Loucy (cell line): Measurements from ENCODE around the gene HSPA12A.

Experiments used
- H2AFZ ChIP-seq: fragments of 200-600 bp; sonication (generic); 2 replicates; pipeline ENCODE4 v1.6.0; 2016; ENCODE audit warnings: antibody characterized with exemption, mild to moderate bottlenecking, low read length, moderate library complexity
- H3F3A ChIP-seq: fragments of 200-600 bp; 2 replicates; pipeline ENCODE4 v1.6.0; 2016; ENCODE audit warnings: antibody characterized with exemption, low read depth, mild to moderate bottlenecking
- H3K27me3 ChIP-seq: fragments of 200-600 bp; sonication (generic); 2 replicates; pipeline ENCODE4 v1.6.1; 2014; ENCODE audit warnings: low read length, mild to moderate bottlenecking; ENCODE audit not compliant: insufficient read depth, poor library complexity, severe bottlenecking
- H3K36me3 ChIP-seq: fragments of 200-600 bp; sonication (generic); 2 replicates; pipeline ENCODE4 v1.6.1; 2016; ENCODE audit warnings: low read length; ENCODE audit not compliant: insufficient read depth
- H3K4me1 ChIP-seq: fragments of 200-600 bp; sonication (generic); 2 replicates; pipeline ENCODE4 v1.5.1; 2014; ENCODE audit warnings: low read length, mild to moderate bottlenecking; ENCODE audit not compliant: insufficient read depth, poor library complexity, severe bottlenecking
- H3K4me2 ChIP-seq: fragments of 200-600 bp; sonication (generic); 2 replicates; pipeline ENCODE4 v1.6.0; 2014; ENCODE audit warnings: antibody characterized with exemption, low read length, low read depth, mild to moderate bottlenecking; ENCODE audit not compliant: poor library complexity, severe bottlenecking
- H3K4me3 ChIP-seq: fragments of 200-600 bp; sonication (generic); 2 replicates; pipeline ENCODE4 v1.5.1; 2014; ENCODE audit warnings: low read length, mild to moderate bottlenecking, mixed read lengths; ENCODE audit not compliant: poor library complexity, severe bottlenecking
- H3K79me2 ChIP-seq: fragments of 200-600 bp; sonication (generic); 2 replicates; pipeline ENCODE4 v1.6.1; 2014; ENCODE audit warnings: low read length; ENCODE audit not compliant: insufficient read depth
- H3K9ac ChIP-seq: fragments of 200-600 bp; sonication (generic); 2 replicates; pipeline ENCODE4 v1.6.0; 2014; ENCODE audit warnings: mild to moderate bottlenecking, low read depth, low read length, moderate library complexity; ENCODE audit not compliant: poor library complexity, severe bottlenecking
- H3K9me2 ChIP-seq: fragments of 200-600 bp; sonication (generic); replicated peaks from 2 replicates; pipeline ENCODE4 v1.6.1; 2016; ENCODE audit warnings: low read depth, low read length, mixed read lengths
- H3K9me3 ChIP-seq: fragments of 200-600 bp; sonication (generic); 2 replicates; pipeline ENCODE4 v1.6.1; 2014; ENCODE audit warnings: mild to moderate bottlenecking, antibody characterized with exemption, low read length, low read depth; ENCODE audit not compliant: insufficient read depth
- H4K20me1 ChIP-seq: fragments of 200-600 bp; sonication (generic); 2 replicates; pipeline ENCODE4 v1.6.0; 2014; ENCODE audit warnings: antibody characterized with exemption, low read length, mild to moderate bottlenecking; ENCODE audit not compliant: insufficient read depth, poor library complexity, severe bottlenecking
- CTCF ChIP-seq: fragments of 200-600 bp; sonication (generic); conservative IDR thresholded peaks from 2 replicates; pipeline ENCODE4 v1.5.1; 2014; ENCODE audit warnings: mild to moderate bottlenecking, antibody characterized with exemption, low read length
- EZH2phosphoT487 ChIP-seq: fragments of 200-600 bp; IDR thresholded peaks from 2 replicates; pipeline ENCODE4 v1.6.1; 2018; ENCODE audit warnings: antibody characterized with exemption, mild to moderate bottlenecking, moderate library complexity, borderline replicate concordance

HSPA12A gene

GRCh38 chr10:116702165-116702564 is 40.2 kb downstream of the HSPA12A start:
- H3K4me2 ChIP-seq: no peak overlapping the region
- H3K4me3 ChIP-seq: no peak overlapping the region
- H3K4me1 ChIP-seq: no peaks in the 10 kb centered on the region
- H2AFZ ChIP-seq: no peak overlapping the region
- H4K20me1 ChIP-seq: no peaks in the 10 kb centered on the region
- no peaks in the 10 kb centered on the region for H3K27me3 ChIP-seq
- H3K9ac ChIP-seq: no peak overlapping the region
- H3K9me2 ChIP-seq: no peaks in the 10 kb centered on the region
- no peaks in the 10 kb centered on the region for H3K36me3 ChIP-seq
- H3K79me2 ChIP-seq: no peaks in the 10 kb centered on the region
- no peaks in the 10 kb centered on the region for H3F3A ChIP-seq
- no peaks in the 10 kb centered on the region for H3K9me3 ChIP-seq
- TF ChIP-seq EZH2phosphoT487 (no peak), CTCF (no peak)

GRCh38 chr10:116699471-116700150 is 42.8 kb downstream of the HSPA12A start:
- H3F3A ChIP-seq: no peaks in the 10 kb centered on the region
- TF ChIP-seq EZH2phosphoT487 (no peak), CTCF (no peak)
- H3K9ac ChIP-seq: no peak overlapping the region
- H3K9me3 ChIP-seq: no peaks in the 10 kb centered on the region
- no peaks in the 10 kb centered on the region for H3K4me1 ChIP-seq
- H3K4me2 ChIP-seq: no peak overlapping the region
- no peaks in the 10 kb centered on the region for H3K79me2 ChIP-seq
- no peak overlapping the region for H3K4me3 ChIP-seq
- H4K20me1 ChIP-seq: no peaks in the 10 kb centered on the region
- H2AFZ ChIP-seq: no peak overlapping the region
- no peaks in the 10 kb centered on the region for H3K27me3 ChIP-seq
- H3K9me2 ChIP-seq: no peaks in the 10 kb centered on the region
- no peaks in the 10 kb centered on the region for H3K36me3 ChIP-seq

- Histone ChIP-seq H3K79me2 (no peaks in the 10 kb centered on the region), H3K4me1 (no peaks in the 10 kb centered on the region)
Observed at GRCh38 chr10:116699049-116699448, 43.3 kb downstream of the HSPA12A start.

More at GRCh38 chr10:116699049-116699448, 43.3 kb downstream of the HSPA12A start:
- Histone ChIP-seq H3K9me3 (no peaks in the 10 kb centered on the region), H3K36me3 (no peaks in the 10 kb centered on the region), H4K20me1 (no peaks in the 10 kb centered on the region), H3K9ac (no peak overlapping the region), H3F3A (no peaks in the 10 kb centered on the region), H3K4me2 (no peak overlapping the region), H2AFZ (no peak overlapping the region), H3K27me3 (no peaks in the 10 kb centered on the region), H3K9me2 (no peaks in the 10 kb centered on the region), H3K4me3 (no peak overlapping the region)
- TF ChIP-seq CTCF (no peak), EZH2phosphoT487 (no peak)
